Chondrocyte (in vitro differentiated cells): ENCODE data around the gene GGT5. TPM values are rescaled to one million over a fixed set of nuclear protein-coding genes. Genes with fewer than 3 reads are reported as not detected.
A peak's percentile ranks its signal among the peaks of the same experiment; 100 is the strongest.

ENCODE experiments used
- DNase-seq: peaks from one replicate; pipeline ENCODE4 v3.0.0; 2021; ENCODE audit warnings: mixed read lengths, low spot score
- H3K27ac Mint-ChIP-seq: one replicate; pipeline ENCODE4 v1.8.0; 2021; ENCODE audit warnings: mild to moderate bottlenecking, moderate library complexity, mixed read lengths; ENCODE audit not compliant: unreplicated experiment
- H3K27me3 Mint-ChIP-seq: 2 replicates; pipeline ENCODE4 v1.8.0; 2021; ENCODE audit warnings: low read depth, mixed read lengths
- H3K36me3 Mint-ChIP-seq: 2 replicates; pipeline ENCODE4 v1.8.0; 2021; ENCODE audit warnings: low read depth, mixed read lengths
- H3K4me1 Mint-ChIP-seq: 2 replicates; pipeline ENCODE4 v1.8.0; 2021; ENCODE audit warnings: low read depth, mild to moderate bottlenecking, mixed read lengths
- H3K4me3 Mint-ChIP-seq: one replicate; pipeline ENCODE4 v1.8.0; 2021; ENCODE audit warnings: mild to moderate bottlenecking, moderate library complexity, mixed read lengths; ENCODE audit not compliant: unreplicated experiment
- H3K9me3 Mint-ChIP-seq: 2 replicates; pipeline ENCODE4 v1.8.0; 2021; ENCODE audit warnings: low read depth, mixed read lengths
- CTCF ChIP-seq: fragments of 200-600 bp; sonication (generic); IDR thresholded peaks from 2 replicates; pipeline ENCODE4 v1.5.0; 2021; ENCODE audit warnings: antibody characterized with exemption, mild to moderate bottlenecking, moderate library complexity
- total RNA-seq: library from RNA; stranded (reverse); gene quantifications from 3 replicates; pipeline ENCODE4 v1.2.1, GENCODE V29; 2021

GGT5 gene
- total RNA-seq, 1 donor from 2014 or later: 37.5 TPM

GRCh38 chr22:24181996-24182899 lies 62.6 kb downstream of the GGT5 start:
- peak; percentile 77 for DNase-seq
- H3K9me3 Mint-ChIP-seq: no peaks in the 10 kb centered on the region
- H3K4me3 Mint-ChIP-seq: no peak overlapping the region
- H3K27me3 Mint-ChIP-seq: no peaks in the 10 kb centered on the region
- no peaks in the 10 kb centered on the region for H3K36me3 Mint-ChIP-seq
- peaks cover 5% of the 10 kb centered on the region for H3K4me1 Mint-ChIP-seq
- H3K27ac Mint-ChIP-seq: no peak overlapping the region
- TF ChIP-seq CTCF: peak; percentile 69

- H3K4me1 Mint-ChIP-seq: peaks cover 11% of the 10 kb centered on the region
- H3K27ac Mint-ChIP-seq: no peak within 1 kb of the TSS
- TF ChIP-seq CTCF: no peak
- H3K9me3 Mint-ChIP-seq: no peaks in the 10 kb centered on the region
- peak; percentile 84 for DNase-seq
- no peaks in the 10 kb centered on the region for H3K36me3 Mint-ChIP-seq
- no peak within 1 kb of the TSS for H3K4me3 Mint-ChIP-seq
- no peaks in the 10 kb centered on the region for H3K27me3 Mint-ChIP-seq
Measured at GRCh38 chr22:24181088-24181995, 63.5 kb downstream of the GGT5 start, which contains the start of gene SUSD2. Gene SUSD2, plus strand, starts transcription at chr22:24181487. Its CDS starts 33 bp downstream, at chr22:24181520.

GRCh38 chr22:24180316-24181087 lies 64.4 kb downstream of the GGT5 start:
- Mint-ChIP-seq H3K27ac (no peak overlapping the region), H3K27me3 (no peaks in the 10 kb centered on the region), H3K4me1 (peaks cover 12% of the 10 kb centered on the region), H3K4me3 (no peak overlapping the region), H3K9me3 (no peaks in the 10 kb centered on the region), H3K36me3 (no peaks in the 10 kb centered on the region)
- DNase-seq: no peak
- TF ChIP-seq CTCF: no peak

- no peak for DNase-seq
- no peak for TF ChIP-seq CTCF
- Mint-ChIP-seq H3K27ac (no peak overlapping the region), H3K36me3 (no peaks in the 10 kb centered on the region), H3K27me3 (no peaks in the 10 kb centered on the region), H3K9me3 (no peaks in the 10 kb centered on the region), H3K4me1 (peaks cover 19% of the 10 kb centered on the region), H3K4me3 (no peak overlapping the region)
Measured at GRCh38 chr22:24179478-24180210, 65.2 kb downstream of the GGT5 start.
